A549 (cell line): ENCODE measurements around the gene SCYGR7. TPM values are rescaled to one million over a fixed set of nuclear protein-coding genes. Genes with fewer than 3 reads are reported as not detected.

ENCODE experiments used
- ATAC-seq, 2 experiments: fragments of 200-7000 bp in 1 of 2; fragments of >200 bp in 1 of 2; cut with Nextera tagmentation in 1 of 2; cut with Tn5 transposase in 1 of 2; 3 replicates each; pipeline versions ENCODE4 v1.8.0 to v1.9.1; 2018 to 2020; ENCODE audit warnings: mild to moderate bottlenecking in 1 of 2, moderate library complexity in 1 of 2
- CTCF ChIA-PET: fragments of 300-600 bp; sonication (Branson Sonifier 250); formaldehyde crosslinking; extraction: SDS; loops from one replicate; lab custom pipeline; 2021; ENCODE audit warnings: antibody characterized with exemption, inconsistent platforms; lab: Yijun Ruan, JAX
- POLR2A ChIA-PET: fragments of 350-600 bp; formaldehyde crosslinking; extraction: SDS; loops from one replicate; lab custom pipeline; 2021; ENCODE audit warnings: antibody characterized with exemption, inconsistent platforms; lab: Yijun Ruan, JAX
- DNase-seq, 2 experiments: peaks; one replicate each; pipeline versions ENCODE4 v3.0.0 to v3.0.0-alpha.2; 2011 to 2016; ENCODE audit warnings: low read depth in 1 of 2, low spot score in 1 of 2
- FAIRE-seq: peaks from 2 replicates; lab custom pipeline; 2011; peaks lifted over from hg19 to GRCh38; lab: Jason Lieb, UNC
- H3K27ac ChIP-seq, 2 experiments: fragments of >200 bp; sonication (Bioruptor Twin); formaldehyde crosslinking; 3 replicates each; pipeline ENCODE4 v1.5.1; 2016 to 2017
- H3K4me1 ChIP-seq: fragments of >200 bp; sonication (Bioruptor Twin); formaldehyde crosslinking; 3 replicates; pipeline ENCODE4 v1.6.1; 2016
- H3K4me2 ChIP-seq: fragments of >200 bp; sonication (Bioruptor Twin); formaldehyde crosslinking; 3 replicates; pipeline ENCODE4 v1.6.1; 2016
- H3K4me3 ChIP-seq: fragments of >200 bp; sonication (Bioruptor Twin); formaldehyde crosslinking; 3 replicates; pipeline ENCODE4 v1.5.1; 2016
- H3K9me3 ChIP-seq: fragments of >200 bp; sonication (Bioruptor Twin); formaldehyde crosslinking; 3 replicates; pipeline ENCODE4 v1.6.1; 2016
- MAFK ChIP-seq: fragments of 450-650 bp; IDR thresholded peaks from 2 replicates; pipeline ENCODE4 v1.6.1; 2014; ENCODE audit not compliant: partially characterized antibody
- RCOR1 ChIP-seq: fragments of 150-350 bp; IDR thresholded peaks from 2 replicates; pipeline ENCODE4 v1.6.1; 2014; ENCODE audit warnings: antibody characterized with exemption, low read length, low read depth
- SMC3 ChIP-seq: fragments of >200 bp; sonication (Bioruptor Twin); formaldehyde crosslinking; IDR thresholded peaks from 3 replicates; pipeline ENCODE4 v1.6.1; 2018; ENCODE audit warnings: inconsistent platforms
- WGBS: methylation state at CpG from one replicate; pipeline ENCODE4 v1.1.6; 2017; ENCODE audit errors: missing lambda C conversion rate; 5-methylcytosine and 5-hydroxymethylcytosine counted together
- polyA plus RNA-seq, 4 experiments: library from polyadenylated mRNA; depleted of rRNA in 3 of 4; stranded (reverse); fragments of >200 nt; fragmentation: RNase III in 1 of 4; extraction: RNeasy Plus Mini Kit Qiagen cat#74134 plus additional on column Dnase treatment in 1 of 4; gene quantifications; 2 replicates in 3 of 4; 3 replicates in 1 of 4; pipeline ENCODE4 v1.2.3, GENCODE V29; 2011 to 2017
- small RNA-seq, 6 experiments: library from RNA; depleted of rRNA; stranded (forward); fragments of <200 nt; gene quantifications; one replicate each; pipeline ENCODE3, GENCODE V24; 2012

SCYGR7 gene
- polyA plus RNA-seq, 2 of the 4 experiments (the other 2 are of a cell fraction): not detected

DNA sequence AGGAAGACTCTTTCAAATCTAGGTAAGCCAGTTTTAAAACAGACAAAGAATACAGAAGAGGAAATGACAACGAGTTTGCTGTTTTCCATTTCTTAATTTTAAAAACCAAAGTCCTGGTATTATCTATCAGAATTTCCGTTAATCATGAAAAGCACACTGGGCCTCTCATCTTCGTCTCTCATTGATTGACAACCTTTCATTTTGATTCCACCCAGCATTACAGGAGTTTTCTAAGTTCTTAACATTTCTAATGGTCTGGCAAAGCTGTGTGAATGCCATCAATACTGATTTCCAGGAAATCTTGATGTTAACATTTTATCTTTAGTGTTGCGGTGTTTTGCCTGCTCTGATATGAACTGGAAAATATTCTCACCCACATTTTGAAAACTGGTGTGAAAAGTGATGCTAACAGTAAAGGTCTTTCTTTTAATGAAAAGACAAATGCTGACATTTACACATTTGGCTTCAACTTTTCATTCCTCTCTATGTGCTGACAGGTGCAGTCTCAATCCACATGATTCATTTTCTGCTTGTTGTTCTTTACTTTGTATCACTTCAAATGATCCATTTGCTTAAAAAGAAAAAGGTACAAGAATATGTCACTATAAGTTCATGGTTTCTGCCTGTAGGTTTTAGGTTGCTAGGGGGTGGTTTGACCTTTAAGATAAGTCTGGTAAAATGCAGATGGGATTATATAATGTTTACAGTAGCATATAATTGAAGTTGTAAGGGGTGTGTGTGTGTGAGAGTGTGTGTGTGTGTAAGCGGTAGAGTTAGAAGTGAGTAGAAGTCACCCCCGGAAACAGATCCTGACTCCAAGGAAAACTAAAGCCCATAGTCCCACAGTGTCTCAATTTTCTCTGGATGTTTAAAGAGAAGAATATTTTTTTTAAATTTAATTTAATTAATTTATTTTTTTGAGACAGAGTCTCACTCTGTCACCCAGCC lies 47.0 kb downstream of the SCYGR7 start:
- POLR2A ChIA-PET: no interaction called here
- Histone ChIP-seq H3K4me3 (no peak overlapping the region), H3K27ac (peak overlapping the region in 1 of 2 experiments; percentile 14; a peak in 1 of 6 replicates)
- TF ChIP-seq MAFK: peak; percentile 51
- no peak for TF ChIP-seq RCOR1
- TF ChIP-seq SMC3: no peak
- TF ChIP-seq, all 56 proteins: peak for 1
- CTCF ChIA-PET: interaction anchor here (1.0 to 3.0 kb wide), 2 partner anchors 9 to 32 kb away, joined by 3 to 13 read pairs; no protein-coding TSS in a partner anchor
- DNase-seq (no peak), ATAC-seq (no peak), FAIRE-seq (peak; percentile 46)
- Histone ChIP-seq H3K4me2 (no peak overlapping the region), H3K9me3 (no peaks in the 10 kb centered on the region), H3K4me1 (peaks cover 10% of the 10 kb centered on the region; the same call in 2 of the 3 replicates)
- 87% methylated on average over 6 of the region's 6 CpGs for WGBS

Small RNAs within 50 kb of the gene (small RNA-seq; reads per million reads assigned to genes)
- gene RNA5SP121: 0 to 1.3 (median 0) reads per million in 6 experiments
- 0 reads per million in 6 experiments for gene SNRPGP8

Other genes starting within 250 kb of the SCYGR7 start
- not detected in 2 replicates for gene SCYGR2, start 129.4 kb upstream of the SCYGR7 start, polyA plus RNA-seq (2011; rRNA removed)
- gene SCYGR2, start 129.4 kb upstream of the SCYGR7 start, polyA plus RNA-seq (2017; fragmentation: RNase III; extraction: RNeasy Plus Mini Kit Qiagen cat#74134 plus additional on column Dnase treatment): not detected in 3 replicates
- not detected in 2 replicates for gene SCYGR3, start 113.5 kb upstream of the SCYGR7 start, polyA plus RNA-seq (2011; rRNA removed)
- gene SCYGR3, start 113.5 kb upstream of the SCYGR7 start, polyA plus RNA-seq (2017; fragmentation: RNase III; extraction: RNeasy Plus Mini Kit Qiagen cat#74134 plus additional on column Dnase treatment): not detected in 3 replicates
- not detected in 2 replicates for gene SCYGR4, start 110.8 kb upstream of the SCYGR7 start, polyA plus RNA-seq (2011; rRNA removed)
- gene SCYGR4, start 110.8 kb upstream of the SCYGR7 start, polyA plus RNA-seq (2017; fragmentation: RNase III; extraction: RNeasy Plus Mini Kit Qiagen cat#74134 plus additional on column Dnase treatment): not detected in 3 replicates
- not detected in 2 replicates for gene SCYGR5, start 61.5 kb upstream of the SCYGR7 start, polyA plus RNA-seq (2011; rRNA removed)
- not detected in 3 replicates for gene SCYGR5, start 61.5 kb upstream of the SCYGR7 start, polyA plus RNA-seq (2017; fragmentation: RNase III; extraction: RNeasy Plus Mini Kit Qiagen cat#74134 plus additional on column Dnase treatment)
- 7.6 and 8.8 TPM in 2 replicates for gene SLC19A3, start 10.3 kb upstream of the SCYGR7 start, polyA plus RNA-seq (2011; rRNA removed)
- 2.2 to 2.8 TPM (median 2.7 TPM) in 3 replicates for gene SLC19A3, start 10.3 kb upstream of the SCYGR7 start, polyA plus RNA-seq (2017; fragmentation: RNase III; extraction: RNeasy Plus Mini Kit Qiagen cat#74134 plus additional on column Dnase treatment)
- gene SCYGR6, start 3.6 kb upstream of the SCYGR7 start, polyA plus RNA-seq (2011; rRNA removed): not detected in 2 replicates
- gene SCYGR6, start 3.6 kb upstream of the SCYGR7 start, polyA plus RNA-seq (2017; fragmentation: RNase III; extraction: RNeasy Plus Mini Kit Qiagen cat#74134 plus additional on column Dnase treatment): not detected in 3 replicates
- not detected in 2 replicates for gene SCYGR8, start 17.6 kb downstream of the SCYGR7 start, polyA plus RNA-seq (2011; rRNA removed)
- not detected in 3 replicates for gene SCYGR8, start 17.6 kb downstream of the SCYGR7 start, polyA plus RNA-seq (2017; fragmentation: RNase III; extraction: RNeasy Plus Mini Kit Qiagen cat#74134 plus additional on column Dnase treatment)
- gene CCL20, start 85.5 kb downstream of the SCYGR7 start, polyA plus RNA-seq (2011; rRNA removed): 3.4 and 6.5 TPM in 2 replicates
- 0.43 to 1.1 TPM (median 0.45 TPM) in 3 replicates for gene CCL20, start 85.5 kb downstream of the SCYGR7 start, polyA plus RNA-seq (2017; fragmentation: RNase III; extraction: RNeasy Plus Mini Kit Qiagen cat#74134 plus additional on column Dnase treatment)
- gene DAW1, start 143.3 kb downstream of the SCYGR7 start, polyA plus RNA-seq (2011; rRNA removed): 2.2 and 2.7 TPM in 2 replicates
- gene DAW1, start 143.3 kb downstream of the SCYGR7 start, polyA plus RNA-seq (2017; fragmentation: RNase III; extraction: RNeasy Plus Mini Kit Qiagen cat#74134 plus additional on column Dnase treatment): 1.1 to 2.0 TPM (median 1.3 TPM) in 3 replicates